ENCODE data around the gene FRS3.

FRS3 gene

GRCh38 chr6:41789390-41789724 is 9.7 kb upstream of the FRS3 start:
- no peak for DNase-seq

GRCh38 chr6:41787219-41787917 is 7.7 kb upstream of the FRS3 start, which contains the start of gene TOMM6:
Gene TOMM6 (plus strand): TSS chr6:41787694. CDS start chr6:41787698, 4 bp downstream.
- peak; percentile 96 for DNase-seq

DNA sequence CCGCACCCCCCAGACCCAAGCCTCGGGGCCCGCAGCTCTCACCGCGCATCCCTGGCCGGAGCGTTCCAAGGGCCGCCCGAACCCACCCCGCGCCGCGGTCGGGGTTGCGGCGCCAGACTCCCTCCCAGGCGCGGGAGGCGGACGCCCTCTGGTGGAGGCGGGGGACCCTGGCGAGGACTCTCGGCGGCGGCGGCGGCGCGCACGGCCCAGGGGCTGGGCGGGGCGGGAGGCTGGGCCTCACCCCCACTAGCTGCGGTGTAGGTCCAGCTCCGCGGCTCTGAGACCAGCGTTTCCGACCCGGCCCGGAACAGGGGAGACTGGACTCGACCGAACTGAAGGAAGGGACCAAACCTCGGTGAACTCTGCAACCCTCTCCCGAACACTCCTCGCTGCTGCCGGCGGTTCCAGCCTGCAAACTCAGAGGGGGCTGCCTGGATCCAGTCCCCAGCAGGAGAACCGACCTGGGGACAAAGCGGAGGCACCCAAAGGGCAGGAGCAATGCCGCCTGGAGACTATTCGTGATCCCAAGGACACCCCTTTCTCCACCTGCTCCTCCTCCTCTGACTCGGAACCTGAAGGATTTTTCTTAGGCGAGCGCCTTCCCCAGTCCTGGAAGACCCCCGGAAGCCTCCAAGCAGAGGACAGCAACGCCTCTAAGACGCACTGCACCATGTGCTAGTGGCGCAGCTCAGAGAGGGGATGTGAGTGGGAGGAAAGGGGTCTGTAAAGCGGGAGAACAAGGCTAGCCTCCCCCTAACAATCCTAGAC is 6.9 kb upstream of the FRS3 start:
- peak; percentile 89 for DNase-seq

GRCh38 chr6:41785689-41786450 is 6.2 kb upstream of the FRS3 start:
- DNase-seq: no peak

DNA sequence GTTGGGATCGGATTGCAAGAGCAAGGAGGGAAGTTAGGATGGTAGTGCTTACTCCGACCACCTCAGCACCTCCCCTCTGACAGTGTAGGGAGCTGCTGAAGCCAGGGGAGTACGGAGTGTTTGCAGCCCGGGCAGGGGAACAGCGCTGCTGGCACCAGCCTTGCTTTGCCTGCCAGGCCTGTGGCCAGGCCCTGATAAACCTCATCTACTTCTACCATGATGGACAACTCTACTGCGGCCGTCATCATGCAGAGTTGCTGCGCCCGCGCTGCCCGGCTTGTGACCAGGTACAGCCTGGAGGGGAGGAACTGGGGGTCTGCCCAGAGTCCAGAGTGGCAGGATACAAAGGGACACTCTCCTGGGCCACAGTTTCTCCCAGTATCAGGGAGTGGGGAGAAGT is 5.6 kb upstream of the FRS3 start:
- DNase-seq: no peak

DNA sequence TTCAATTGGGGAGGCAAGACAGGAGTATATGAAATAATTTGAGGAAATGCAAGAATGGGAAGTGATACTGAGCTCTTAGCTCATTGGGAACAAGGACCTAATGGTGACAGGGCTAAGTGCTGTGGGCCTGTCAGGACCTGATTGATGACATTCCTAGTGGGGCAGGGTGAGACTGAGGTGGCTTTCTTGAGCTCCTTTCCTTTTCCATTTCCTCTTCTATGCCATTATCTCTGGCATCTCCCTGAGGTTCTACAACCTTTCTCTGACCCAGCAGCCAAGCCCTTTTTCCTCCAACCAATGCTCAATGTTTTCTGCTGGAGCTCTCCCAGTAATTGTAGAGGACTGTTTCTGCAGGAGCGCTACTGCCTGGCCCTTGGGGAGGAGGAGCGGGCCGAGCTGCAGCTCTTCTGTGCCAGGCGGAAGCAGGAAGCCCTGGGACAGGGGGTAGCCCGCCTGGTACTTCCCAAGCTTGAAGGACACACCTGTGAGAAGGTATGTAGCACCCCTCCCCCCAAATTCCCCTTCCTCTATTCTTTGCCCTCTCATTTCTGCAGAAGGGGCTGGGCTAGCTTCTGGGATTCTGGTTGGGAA is 5.0 kb upstream of the FRS3 start:
- no peak for DNase-seq

DNA sequence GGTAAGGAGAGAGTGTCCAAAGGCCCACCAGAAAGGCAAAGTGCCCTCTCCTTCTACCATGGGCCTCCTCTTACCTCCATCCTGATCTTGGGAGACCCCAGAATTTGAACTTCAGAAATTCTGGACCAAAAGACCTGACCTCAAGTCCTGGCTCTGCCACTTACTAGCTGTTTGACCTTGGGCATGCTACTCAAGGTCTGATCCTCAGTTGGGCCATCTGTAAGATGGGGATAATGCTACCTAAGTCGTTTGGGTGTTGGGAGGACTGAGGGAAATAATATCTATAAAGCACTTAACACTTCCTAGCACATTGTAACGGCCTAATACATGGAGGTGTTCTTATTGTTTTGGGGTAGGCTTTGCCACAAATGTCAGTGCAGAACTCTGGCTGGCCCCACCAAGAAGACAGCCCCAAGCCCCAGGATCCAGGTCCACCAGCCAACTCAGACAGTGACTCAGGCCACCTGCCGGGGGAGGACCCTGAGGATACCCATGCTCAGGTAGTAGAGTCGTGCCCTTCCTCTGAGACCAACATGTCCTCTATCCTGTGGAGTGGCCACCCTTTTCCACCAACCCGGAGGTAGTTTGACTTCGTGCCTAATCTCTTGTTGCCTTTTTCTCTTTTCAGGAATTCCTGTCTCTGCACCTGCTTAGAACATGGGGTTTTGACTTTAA is 3.5 kb upstream of the FRS3 start:
- no peak for DNase-seq

DNA sequence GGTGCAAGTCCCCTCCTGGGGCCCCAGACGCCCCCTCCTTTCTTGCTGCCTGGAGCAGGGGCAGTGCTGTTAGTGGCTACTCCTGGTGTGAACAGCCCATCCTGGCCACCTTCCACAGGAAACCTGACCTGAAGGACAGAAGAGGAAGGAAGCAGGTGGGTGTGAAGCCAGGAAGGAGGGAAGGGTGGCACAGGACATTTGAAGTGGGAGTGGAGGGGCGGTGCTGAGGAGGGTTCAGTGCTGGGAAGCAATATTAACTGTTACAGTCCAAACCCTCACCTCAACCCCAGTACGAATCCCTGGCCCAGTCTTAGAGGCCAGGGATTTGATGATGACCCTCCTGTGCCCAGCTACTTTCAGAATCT is 1.6 kb upstream of the FRS3 start:
- no peak for DNase-seq

- no peak for DNase-seq
Observed at GRCh38 chr6:41780551-41781365, 1.1 kb upstream of the FRS3 start, which contains the start of gene PRICKLE4. Gene PRICKLE4 (plus strand): TSS chr6:41780782. CDS start chr6:41783474, 2,692 bp downstream.

- no peak for DNase-seq
Observed at GRCh38 chr6:41779336-41779735, 364 bp downstream of the FRS3 start.

GRCh38 chr6:41778895-41779294 is 805 bp downstream of the FRS3 start:
- no peak for DNase-seq

DNA sequence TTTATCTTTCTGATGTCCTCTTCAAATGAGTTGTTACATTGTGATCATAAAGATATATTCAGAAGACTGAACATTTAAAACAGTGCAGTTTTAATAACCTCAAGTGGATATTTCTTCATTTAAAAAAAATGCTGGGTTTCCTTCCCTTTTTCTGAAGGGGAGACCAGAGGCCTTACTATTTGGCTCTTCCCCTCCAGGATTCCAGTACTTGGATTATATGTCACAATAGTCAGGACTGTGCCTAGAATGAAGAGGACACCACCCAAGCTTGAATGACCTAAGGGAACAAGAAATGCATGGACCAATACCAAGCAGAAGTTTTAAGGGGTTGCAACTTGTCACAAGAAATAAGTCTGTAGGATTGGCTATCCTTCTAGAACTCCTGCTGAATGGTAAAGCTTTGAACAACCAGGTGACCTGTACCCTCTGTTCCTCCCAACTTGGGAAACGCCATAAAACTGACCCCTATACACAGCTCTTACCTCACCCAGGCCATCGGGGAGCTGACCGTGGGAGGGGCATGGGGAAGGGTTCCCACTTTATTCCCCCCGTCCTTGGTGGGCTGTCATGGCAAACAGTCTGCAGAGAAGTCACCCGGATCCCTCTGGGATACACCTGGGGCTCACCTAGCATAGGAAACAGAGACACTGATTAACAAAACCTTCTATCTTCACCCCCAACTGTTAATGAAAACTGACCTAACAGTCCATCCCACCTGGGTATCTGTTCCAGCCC is 2.0 kb downstream of the FRS3 start:
- no peak for DNase-seq

DNA sequence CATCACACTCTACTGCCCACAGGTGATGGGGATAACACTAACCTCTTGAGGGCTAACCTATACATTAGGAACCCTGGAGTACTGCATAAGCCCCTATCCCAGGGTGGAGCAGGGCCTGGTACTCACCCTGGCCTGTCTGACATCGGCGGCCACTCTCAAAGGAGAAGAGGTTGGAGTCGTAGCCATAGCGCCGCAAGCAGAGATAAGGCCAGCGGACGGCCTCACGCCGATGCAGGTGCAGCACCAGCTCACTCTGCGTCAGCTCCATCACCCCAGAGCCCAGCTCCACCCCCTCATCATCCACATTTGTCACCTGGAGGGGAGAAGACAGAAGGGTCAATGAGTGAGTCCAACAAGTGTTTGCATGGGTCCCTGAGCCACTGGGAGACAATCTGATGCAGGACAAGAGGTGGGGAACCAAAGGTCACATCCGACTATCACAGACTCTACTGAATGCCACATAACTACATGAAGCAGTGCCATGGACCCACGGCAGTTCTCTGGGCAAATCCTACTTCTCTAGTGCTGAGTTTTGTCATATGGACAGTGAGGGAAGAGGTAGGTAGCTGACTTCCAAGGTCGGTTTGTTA is 4.3 kb downstream of the FRS3 start:
- DNase-seq: no peak

- DNase-seq: no peak
Observed at GRCh38 chr6:41774841-41775240, 4.9 kb downstream of the FRS3 start.

DNA sequence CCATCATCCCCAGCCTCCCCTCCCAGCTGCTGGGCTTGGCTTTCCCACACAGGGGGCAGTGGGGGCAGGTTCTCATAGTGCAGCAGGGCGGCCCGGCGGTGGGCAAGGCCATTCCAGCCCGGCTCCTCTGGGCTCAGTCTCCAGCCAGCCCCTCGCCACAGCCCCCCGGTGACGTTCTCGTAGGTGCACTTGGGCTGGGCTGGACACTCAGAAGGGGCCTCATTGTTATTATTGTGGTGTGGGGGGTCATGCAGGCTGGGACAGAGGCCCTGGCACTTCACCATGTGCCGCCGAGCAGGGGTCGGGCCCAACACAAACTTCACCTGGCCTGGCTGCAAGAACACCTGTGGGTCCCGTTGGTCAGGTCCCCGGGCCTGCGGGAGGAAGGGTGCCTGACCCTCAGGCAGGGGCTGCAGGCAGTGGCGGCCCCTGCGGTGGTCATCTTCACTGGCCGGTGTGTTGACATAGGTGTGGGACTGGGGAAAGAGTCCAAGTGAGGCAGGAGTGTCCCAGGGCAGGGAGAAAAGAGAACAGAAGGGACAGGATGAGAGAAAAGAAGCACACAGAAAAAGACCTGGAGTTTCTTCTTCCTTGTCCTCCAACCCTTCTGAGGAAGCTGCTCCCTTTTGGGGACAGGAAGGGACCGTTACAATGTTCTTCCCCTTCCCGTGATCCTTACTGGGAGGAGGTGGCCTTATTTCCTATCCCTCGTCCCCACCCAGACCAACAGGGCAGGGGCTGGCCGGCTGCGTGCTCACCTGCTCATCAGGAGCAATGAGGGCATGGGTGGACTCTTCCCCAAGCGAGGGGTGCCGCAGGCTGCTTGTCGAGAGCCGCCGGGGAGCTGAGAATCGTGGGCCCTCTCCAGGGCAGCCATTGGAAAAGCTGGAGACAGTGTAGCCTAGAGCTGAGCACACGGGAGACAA is 8.4 kb downstream of the FRS3 start:
- no peak for DNase-seq

DNA sequence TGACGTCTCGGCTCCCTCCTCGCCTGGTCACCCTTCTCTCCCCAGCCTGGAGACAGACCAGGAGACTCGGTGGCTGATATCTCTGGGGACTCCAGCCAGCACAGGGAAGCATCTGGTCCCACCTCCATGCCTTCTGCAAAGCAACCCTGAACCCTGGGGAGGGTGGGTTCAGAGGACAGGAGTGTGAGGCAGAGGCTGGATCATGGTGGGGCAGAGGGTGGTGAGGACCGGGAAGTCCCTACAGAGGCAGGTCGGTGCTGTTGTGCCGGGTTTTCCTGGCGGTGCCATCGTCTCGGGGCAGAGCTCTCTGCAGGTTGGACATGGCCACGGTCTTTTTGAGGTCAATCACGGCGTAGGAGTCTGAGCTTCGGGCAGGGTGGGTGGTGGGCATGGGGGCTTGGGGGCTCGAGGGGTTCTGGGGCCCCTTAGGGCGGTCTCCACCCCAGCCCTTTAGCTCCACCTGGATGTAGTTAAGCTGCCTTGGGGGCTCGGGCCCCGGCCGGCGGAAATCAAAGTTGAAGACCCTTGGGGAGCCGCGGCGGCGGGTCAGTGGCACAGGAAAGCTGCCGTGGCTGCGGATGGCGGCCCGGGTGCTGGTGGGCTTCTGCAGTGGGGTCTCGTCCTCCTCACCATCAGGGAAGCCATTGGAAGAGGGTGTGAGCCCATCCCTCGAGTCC is 9.2 kb downstream of the FRS3 start:
- no peak for DNase-seq

DNA sequence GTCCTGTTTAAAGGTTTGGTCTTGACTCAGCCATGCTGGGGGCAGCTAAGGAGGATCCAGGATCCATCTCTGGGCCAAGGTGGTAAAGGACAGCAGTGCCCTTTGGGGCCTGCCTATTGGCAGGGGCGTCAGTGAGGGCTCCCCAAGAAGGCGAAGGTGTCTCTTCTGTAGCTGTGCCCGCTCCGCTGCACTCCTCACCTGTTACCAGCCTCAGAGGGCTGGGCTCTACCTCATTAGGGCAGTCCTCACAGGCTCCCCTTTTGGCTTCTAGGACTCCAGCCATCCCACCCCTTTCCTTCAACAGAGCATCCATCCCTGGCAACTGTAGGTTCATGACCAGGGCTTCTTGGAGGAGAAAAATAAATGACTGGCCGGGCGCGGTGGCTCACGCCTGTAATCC is 10.3 kb downstream of the FRS3 start:
- no peak for DNase-seq

DNA sequence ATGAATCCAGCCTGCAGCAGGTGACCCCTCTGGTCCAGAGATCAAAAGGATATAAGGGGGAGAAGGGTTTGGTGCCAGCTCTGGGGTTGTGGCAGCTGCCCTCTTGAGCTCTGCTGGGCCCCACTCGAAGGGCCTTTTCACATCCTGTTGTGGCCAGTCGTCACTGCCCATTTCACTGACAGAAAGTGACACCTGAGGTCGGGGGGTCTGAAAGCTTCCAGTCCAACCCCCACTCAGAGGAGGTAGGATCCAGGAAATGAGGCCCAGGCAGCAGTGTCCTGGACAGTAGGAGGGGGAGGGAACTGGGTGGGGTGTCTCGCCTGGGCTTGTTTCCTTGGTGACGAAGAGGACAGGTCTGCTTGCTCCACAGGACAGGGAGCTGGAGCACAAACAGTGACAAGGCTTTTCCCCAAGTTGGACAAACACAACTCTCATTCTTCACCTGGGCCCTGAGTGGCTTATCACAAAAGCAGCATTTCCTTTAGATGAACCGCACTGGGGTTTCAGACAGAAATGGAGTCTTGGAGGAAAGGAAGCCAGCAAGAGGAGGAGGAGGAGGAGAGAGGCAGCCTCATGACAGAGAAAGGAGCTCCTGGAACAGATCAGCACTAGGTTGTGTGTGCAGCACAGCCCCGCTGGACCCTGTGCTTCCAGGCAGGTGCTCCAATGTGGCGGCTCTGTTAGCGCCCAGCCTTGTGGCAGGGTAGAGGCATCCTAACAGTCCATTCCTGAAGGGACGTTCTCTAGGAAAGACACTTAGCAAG is 11.0 kb downstream of the FRS3 start:
- DNase-seq: no peak

Data from CD4-positive, alpha-beta T cell treated with Interleukin-10 for 1 hour (primary cell).